Measurements from ENCODE around the gene RORC.
"Not testable (repeated sequence)": the region's sequence is repeated elsewhere in the genome, so short reads cannot be mapped to it uniquely, and the experiment has no call there.

RORC gene

GRCh38 chr1:151774256-151774922 lies 57.2 kb downstream of the RORC start:
- no peak for DNase-seq (ENCODE audit: low read depth in 2 of 2)

GRCh38 chr1:151773702-151774101 lies 57.9 kb downstream of the RORC start:
- DNase-seq (ENCODE audit: low read depth in 2 of 2), result no peak

- not testable (repeated sequence) for DNase-seq (ENCODE audit: low read depth in 2 of 2)
Observed at GRCh38 chr1:151769270-151769669, 62.3 kb downstream of the RORC start.

- DNase-seq (ENCODE audit: low read depth in 2 of 2), result not testable (repeated sequence)
Observed at GRCh38 chr1:151768351-151769066, 63.1 kb downstream of the RORC start.

GRCh38 chr1:151763990-151764389 lies 67.6 kb downstream of the RORC start:
- DNase-seq (ENCODE audit: low read depth in 2 of 2), result no peak

GRCh38 chr1:151762941-151763921 lies 68.4 kb downstream of the RORC start, which contains the start of gene MRPL9:
MRPL9 (minus strand) TSS chr1:151763496; CDS start chr1:151763479, 17 bp downstream.
- peak; percentile 63 to 73 for DNase-seq (ENCODE audit: low read depth in 2 of 2)

GRCh38 chr1:151760597-151761385 lies 70.8 kb downstream of the RORC start:
- no peak for DNase-seq (ENCODE audit: low read depth in 2 of 2)

GRCh38 chr1:151759241-151759640 lies 72.4 kb downstream of the RORC start:
- no peak for DNase-seq (ENCODE audit: low read depth in 2 of 2)

- no peak for DNase-seq (ENCODE audit: low read depth in 2 of 2)
Observed at GRCh38 chr1:151756291-151756690, 75.3 kb downstream of the RORC start.
